ENCODE results near the gene WDR81.

WDR81 gene

DNA sequence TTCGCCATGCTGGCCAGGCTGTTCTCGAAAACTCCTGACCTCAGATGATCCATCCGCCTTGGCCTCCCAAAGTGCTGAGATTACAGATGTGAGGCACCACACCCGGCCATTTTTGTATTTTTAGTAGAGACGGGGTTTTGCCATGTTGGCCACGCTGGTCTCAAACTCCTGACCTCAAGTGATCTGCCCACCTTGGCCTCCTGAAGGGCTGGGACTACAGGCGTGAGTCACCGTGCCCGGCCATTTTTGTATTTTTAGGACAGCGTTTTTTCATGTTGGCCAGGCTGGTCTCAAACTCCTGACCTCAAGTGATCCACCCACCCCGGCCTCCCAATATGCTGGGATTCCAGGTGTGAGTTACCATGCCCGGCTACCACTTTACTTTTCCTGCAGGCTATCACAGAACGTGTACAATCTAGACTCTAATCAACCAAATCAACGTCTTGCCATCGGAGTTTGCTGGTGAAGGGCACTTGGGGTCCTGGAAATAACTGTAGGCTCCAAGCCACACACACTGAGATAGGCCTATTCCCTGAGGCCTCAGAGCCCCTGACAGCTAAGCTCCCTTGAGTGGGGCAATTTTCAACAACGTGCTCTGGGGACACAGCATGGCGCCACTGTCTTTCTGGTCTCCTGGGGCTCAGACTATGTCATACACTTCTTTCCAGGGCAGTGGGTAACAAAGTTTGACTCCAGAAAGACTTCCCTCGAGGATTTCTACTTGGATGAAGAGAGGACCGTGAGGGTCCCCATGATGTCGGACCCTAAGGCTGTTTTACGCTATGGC lies 50.1 kb downstream of the WDR81 start:
- TF ChIP-seq FOXK2 (IDR thresholded peaks at IDR 0.05) (no peak), CTBP1 (IDR thresholded peaks at IDR 0.05; ENCODE audit: borderline replicate concordance) (no peak), TARDBP (IDR thresholded peaks at IDR 0.05) (no peak), NFRKB (IDR thresholded peaks at IDR 0.05) (no peak), LEF1 (IDR thresholded peaks at IDR 0.05; ENCODE audit: borderline replicate concordance) (no peak), L3MBTL2 (conservative IDR thresholded peaks at IDR 0.05) (no peak), ELF4 (IDR thresholded peaks at IDR 0.05) (no peak), HDGF (IDR thresholded peaks at IDR 0.05; ENCODE audit: borderline replicate concordance) (no peak), FOXM1 (IDR thresholded peaks at IDR 0.05; ENCODE audit: borderline replicate concordance) (no peak), ARNT (IDR thresholded peaks at IDR 0.05) (no peak), SP1 (IDR thresholded peaks at IDR 0.05) (no peak), ZNF384 (IDR thresholded peaks at IDR 0.05) (no peak)
- TF ChIP-seq, protein P1, sequence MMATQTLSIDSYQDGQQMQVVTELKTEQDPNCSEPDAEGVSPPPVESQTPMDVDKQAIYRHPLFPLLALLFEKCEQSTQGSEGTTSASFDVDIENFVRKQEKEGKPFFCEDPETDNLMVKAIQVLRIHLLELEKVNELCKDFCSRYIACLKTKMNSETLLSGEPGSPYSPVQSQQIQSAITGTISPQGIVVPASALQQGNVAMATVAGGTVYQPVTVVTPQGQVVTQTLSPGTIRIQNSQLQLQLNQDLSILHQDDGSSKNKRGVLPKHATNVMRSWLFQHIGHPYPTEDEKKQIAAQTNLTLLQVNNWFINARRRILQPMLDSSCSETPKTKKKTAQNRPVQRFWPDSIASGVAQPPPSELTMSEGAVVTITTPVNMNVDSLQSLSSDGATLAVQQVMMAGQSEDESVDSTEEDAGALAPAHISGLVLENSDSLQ (IDR thresholded peaks at IDR 0.05): no peak
- POLR2A ChIA-PET: interaction anchor here (1.6 kb wide), 1 partner anchor 13 kb away, joined by 4 read pairs; the partner anchor contains the start of gene SERPINF1
- no peak for DNase-seq (ENCODE audit: extremely low spot score)
- CTCF ChIA-PET: no interaction called here

DNA sequence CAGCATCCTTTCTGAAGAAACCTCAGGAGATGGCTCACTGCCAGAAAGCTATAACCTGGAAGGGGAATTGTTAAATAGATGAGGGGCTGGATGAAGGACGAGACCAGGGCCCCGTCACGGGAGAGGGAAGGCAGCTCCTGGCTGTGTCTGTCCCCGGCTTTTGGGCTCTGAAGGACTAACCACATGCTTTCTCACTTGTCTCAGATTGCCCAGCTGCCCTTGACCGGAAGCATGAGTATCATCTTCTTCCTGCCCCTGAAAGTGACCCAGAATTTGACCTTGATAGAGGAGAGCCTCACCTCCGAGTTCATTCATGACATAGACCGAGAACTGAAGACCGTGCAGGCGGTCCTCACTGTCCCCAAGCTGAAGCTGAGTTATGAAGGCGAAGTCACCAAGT lies 51.8 kb downstream of the WDR81 start:
- ChIA-PET CTCF (interaction anchor here (0.9 kb wide), 1 partner anchor 14 kb away, joined by 3 read pairs; the partner anchor contains the start of gene SERPINF1), POLR2A (no interaction called here)
- no peak for DNase-seq (ENCODE audit: extremely low spot score)
- TF ChIP-seq LEF1 (IDR thresholded peaks at IDR 0.05; ENCODE audit: borderline replicate concordance) (no peak), FOXK2 (IDR thresholded peaks at IDR 0.05) (no peak), NFRKB (IDR thresholded peaks at IDR 0.05) (no peak), ZNF384 (IDR thresholded peaks at IDR 0.05) (no peak), CTBP1 (IDR thresholded peaks at IDR 0.05; ENCODE audit: borderline replicate concordance) (no peak), FOXA1 (IDR thresholded peaks at IDR 0.05) (no peak), ELF4 (IDR thresholded peaks at IDR 0.05) (no peak), BHLHE40 (IDR thresholded peaks at IDR 0.05; ENCODE audit: borderline replicate concordance) (no peak), HDGF (IDR thresholded peaks at IDR 0.05; ENCODE audit: borderline replicate concordance) (no peak), TARDBP (IDR thresholded peaks at IDR 0.05) (no peak)

DNA sequence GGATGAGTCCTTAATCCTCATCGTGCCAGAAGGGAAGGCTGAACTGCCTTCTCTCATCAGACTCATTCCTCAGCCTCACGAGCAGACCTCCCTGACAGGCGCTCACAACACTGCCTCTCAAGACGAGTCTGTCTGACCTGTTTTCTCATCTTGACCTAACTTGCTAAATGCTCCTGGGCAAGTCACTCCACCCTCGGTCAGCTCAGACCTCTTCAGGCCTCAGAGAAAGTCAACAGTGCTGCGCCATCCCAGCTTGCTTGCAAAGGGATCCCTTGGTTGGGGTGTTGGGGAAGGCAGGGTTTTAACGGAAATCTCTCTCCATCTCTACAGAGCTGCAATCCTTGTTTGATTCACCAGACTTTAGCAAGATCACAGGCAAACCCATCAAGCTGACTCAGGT lies 52.4 kb downstream of the WDR81 start:
- ChIA-PET POLR2A (interaction anchor here (1.0 kb wide), 1 partner anchor 61 kb away, joined by 3 read pairs; no protein-coding TSS in a partner anchor), CTCF (interaction anchor here (0.9 kb wide), 1 partner anchor 15 kb away, joined by 3 read pairs; the partner anchor contains the start of gene SERPINF1)
- no peak for DNase-seq (ENCODE audit: extremely low spot score)
- no peak for TF ChIP-seq L3MBTL2 (conservative IDR thresholded peaks at IDR 0.05)
- TF ChIP-seq LEF1 (IDR thresholded peaks at IDR 0.05; ENCODE audit: borderline replicate concordance): no peak
- TF ChIP-seq, protein P1 (IDR thresholded peaks at IDR 0.05): no peak
- TF ChIP-seq FOXA1 (IDR thresholded peaks at IDR 0.05): no peak
- no peak for TF ChIP-seq TARDBP (IDR thresholded peaks at IDR 0.05)
- no peak for TF ChIP-seq ZNF384 (IDR thresholded peaks at IDR 0.05)
- TF ChIP-seq CTBP1 (IDR thresholded peaks at IDR 0.05; ENCODE audit: borderline replicate concordance): no peak
- no peak for TF ChIP-seq FOXK2 (IDR thresholded peaks at IDR 0.05)
- TF ChIP-seq HDGF (IDR thresholded peaks at IDR 0.05; ENCODE audit: borderline replicate concordance): no peak
- TF ChIP-seq ARNT (IDR thresholded peaks at IDR 0.05): no peak
- TF ChIP-seq ELF4 (IDR thresholded peaks at IDR 0.05): no peak
- TF ChIP-seq FOXM1 (IDR thresholded peaks at IDR 0.05; ENCODE audit: borderline replicate concordance): no peak
- no peak for TF ChIP-seq BHLHE40 (IDR thresholded peaks at IDR 0.05; ENCODE audit: borderline replicate concordance)
- TF ChIP-seq NFRKB (IDR thresholded peaks at IDR 0.05): no peak
- TF ChIP-seq SUZ12 (IDR thresholded peaks at IDR 0.05): no peak
- TF ChIP-seq SP1 (IDR thresholded peaks at IDR 0.05): no peak

DNA sequence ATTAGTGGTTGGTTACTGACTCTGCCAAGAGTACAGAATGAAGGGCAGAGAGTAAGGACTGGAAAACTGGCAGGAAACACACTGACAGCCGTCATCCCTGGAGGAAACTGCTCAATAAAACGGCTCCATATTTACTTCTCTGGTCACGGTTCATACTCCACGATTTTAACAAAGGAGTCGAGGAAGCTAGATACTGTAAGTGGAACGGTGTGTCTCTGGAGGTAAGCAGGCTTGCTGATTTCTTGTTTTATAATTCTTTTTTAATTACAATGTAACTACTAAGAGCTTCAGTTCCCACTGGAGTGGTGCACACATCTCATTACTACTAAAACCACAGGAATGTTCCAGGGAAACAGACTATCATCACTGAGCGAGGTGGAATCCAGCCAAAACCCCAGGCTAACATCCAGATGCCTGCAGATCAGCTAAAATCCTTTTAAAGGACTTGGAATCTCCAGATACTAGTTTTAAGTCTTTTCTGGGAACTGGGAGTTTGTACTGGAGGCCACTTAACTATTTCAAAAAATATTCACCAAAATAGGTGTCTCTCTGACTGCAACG lies 55.1 kb downstream of the WDR81 start:
- CTCF ChIA-PET: no interaction called here
- TF ChIP-seq FOXK2 (IDR thresholded peaks at IDR 0.05) (no peak), SP1 (IDR thresholded peaks at IDR 0.05) (no peak), CTBP1 (IDR thresholded peaks at IDR 0.05; ENCODE audit: borderline replicate concordance) (no peak), FOXA1 (IDR thresholded peaks at IDR 0.05) (no peak), LEF1 (IDR thresholded peaks at IDR 0.05; ENCODE audit: borderline replicate concordance) (no peak), HDGF (IDR thresholded peaks at IDR 0.05; ENCODE audit: borderline replicate concordance) (no peak), TARDBP (IDR thresholded peaks at IDR 0.05) (no peak), BHLHE40 (IDR thresholded peaks at IDR 0.05; ENCODE audit: borderline replicate concordance) (no peak), ELF4 (IDR thresholded peaks at IDR 0.05) (no peak), NFRKB (IDR thresholded peaks at IDR 0.05) (no peak), ARNT (IDR thresholded peaks at IDR 0.05) (no peak), SUZ12 (IDR thresholded peaks at IDR 0.05) (no peak), L3MBTL2 (conservative IDR thresholded peaks at IDR 0.05) (no peak), ZNF384 (IDR thresholded peaks at IDR 0.05) (no peak), FOXM1 (IDR thresholded peaks at IDR 0.05; ENCODE audit: borderline replicate concordance) (no peak)
- TF ChIP-seq, protein P1 (IDR thresholded peaks at IDR 0.05): no peak
- POLR2A ChIA-PET: no interaction called here
- DNase-seq (ENCODE audit: extremely low spot score): no peak

DNA sequence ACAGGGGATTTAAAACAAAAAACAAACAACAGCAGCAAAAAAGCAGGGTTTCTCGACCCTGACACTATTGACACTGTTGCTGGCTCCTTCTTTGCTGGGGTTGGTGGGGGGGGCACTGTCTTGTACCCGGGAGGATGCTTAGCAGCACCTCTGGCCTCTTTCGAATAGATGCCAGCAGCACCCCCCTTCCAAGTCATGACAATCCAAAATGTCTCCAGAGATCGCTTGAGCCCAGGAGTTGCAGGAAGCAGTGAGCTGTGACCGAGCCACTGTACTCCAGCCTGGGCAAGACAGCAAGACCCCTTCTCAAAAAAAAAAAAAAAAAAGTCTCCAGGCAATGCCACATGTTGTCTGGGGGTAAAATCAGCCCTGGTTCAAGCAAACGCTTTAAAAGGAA lies 57.7 kb downstream of the WDR81 start:
- no peak for DNase-seq (ENCODE audit: extremely low spot score)
- ChIA-PET CTCF (interaction anchor here (0.7 kb wide), 1 partner anchor 43 kb away, joined by 3 read pairs; no protein-coding TSS in a partner anchor), POLR2A (interaction anchor here (1.0 kb wide), 1 partner anchor 9 kb away, joined by 3 read pairs; no protein-coding TSS in a partner anchor)
- no peak for TF ChIP-seq TARDBP (IDR thresholded peaks at IDR 0.05)
